ENCODE measurements around the gene CORT. TPM values are rescaled to one million over a fixed set of nuclear protein-coding genes. Genes with fewer than 3 reads are reported as not detected.

CORT gene
- total RNA-seq, 1 donor: 0.36 TPM

DNA sequence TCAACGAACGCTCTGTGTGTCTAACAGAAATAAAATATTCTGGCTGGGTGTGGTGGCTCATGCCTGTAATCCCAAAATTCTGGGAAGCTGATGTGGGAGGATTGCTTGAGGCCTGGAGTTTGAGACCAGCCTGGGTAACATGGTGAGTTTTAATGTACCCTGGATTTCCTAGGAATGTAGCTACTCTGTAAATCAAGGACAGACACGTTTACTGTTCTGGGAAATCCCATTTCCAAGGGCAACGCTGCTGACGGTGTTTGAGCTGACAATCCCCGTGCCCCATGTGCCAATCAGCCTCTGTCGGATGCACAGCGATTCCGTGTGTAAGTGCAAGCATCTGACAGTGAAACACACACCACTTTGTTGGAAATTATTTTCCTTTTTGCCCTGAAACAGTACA lies 8.0 kb downstream of the CORT start:
- Histone ChIP-seq H3K9me3 (ENCODE audit: low read depth, low read length) (no peaks in the 10 kb centered on the region), H3K4me1 (ENCODE audit: insufficient read depth, low read length) (peaks cover 6% of the 10 kb centered on the region), H3K79me2 (ENCODE audit: insufficient read depth, low read length) (no peaks in the 10 kb centered on the region), H2AFZ (ENCODE audit: low read length) (no peak overlapping the region), H3K27me3 (ENCODE audit: insufficient read depth, low read length) (no peaks in the 10 kb centered on the region), H3K27ac (ENCODE audit: low read depth, low read length) (no peak overlapping the region), H4K20me1 (ENCODE audit: insufficient read depth, low read length) (no peaks in the 10 kb centered on the region), H3K4me3 (ENCODE audit: insufficient read depth, low read length) (no peak overlapping the region), H3K4me2 (ENCODE audit: insufficient read depth, low read length) (no peak overlapping the region), H3K36me3 (ENCODE audit: insufficient read depth, low read length) (peaks cover 15% of the 10 kb centered on the region)
- TF ChIP-seq, protein P1, sequence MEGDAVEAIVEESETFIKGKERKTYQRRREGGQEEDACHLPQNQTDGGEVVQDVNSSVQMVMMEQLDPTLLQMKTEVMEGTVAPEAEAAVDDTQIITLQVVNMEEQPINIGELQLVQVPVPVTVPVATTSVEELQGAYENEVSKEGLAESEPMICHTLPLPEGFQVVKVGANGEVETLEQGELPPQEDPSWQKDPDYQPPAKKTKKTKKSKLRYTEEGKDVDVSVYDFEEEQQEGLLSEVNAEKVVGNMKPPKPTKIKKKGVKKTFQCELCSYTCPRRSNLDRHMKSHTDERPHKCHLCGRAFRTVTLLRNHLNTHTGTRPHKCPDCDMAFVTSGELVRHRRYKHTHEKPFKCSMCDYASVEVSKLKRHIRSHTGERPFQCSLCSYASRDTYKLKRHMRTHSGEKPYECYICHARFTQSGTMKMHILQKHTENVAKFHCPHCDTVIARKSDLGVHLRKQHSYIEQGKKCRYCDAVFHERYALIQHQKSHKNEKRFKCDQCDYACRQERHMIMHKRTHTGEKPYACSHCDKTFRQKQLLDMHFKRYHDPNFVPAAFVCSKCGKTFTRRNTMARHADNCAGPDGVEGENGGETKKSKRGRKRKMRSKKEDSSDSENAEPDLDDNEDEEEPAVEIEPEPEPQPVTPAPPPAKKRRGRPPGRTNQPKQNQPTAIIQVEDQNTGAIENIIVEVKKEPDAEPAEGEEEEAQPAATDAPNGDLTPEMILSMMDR (IDR thresholded peaks at IDR 0.05; ENCODE audit: extremely low read depth, low read depth, low read length): no peak
- DNase-seq (ENCODE audit: insufficient read length, low spot score, missing footprints): no peak

DNA sequence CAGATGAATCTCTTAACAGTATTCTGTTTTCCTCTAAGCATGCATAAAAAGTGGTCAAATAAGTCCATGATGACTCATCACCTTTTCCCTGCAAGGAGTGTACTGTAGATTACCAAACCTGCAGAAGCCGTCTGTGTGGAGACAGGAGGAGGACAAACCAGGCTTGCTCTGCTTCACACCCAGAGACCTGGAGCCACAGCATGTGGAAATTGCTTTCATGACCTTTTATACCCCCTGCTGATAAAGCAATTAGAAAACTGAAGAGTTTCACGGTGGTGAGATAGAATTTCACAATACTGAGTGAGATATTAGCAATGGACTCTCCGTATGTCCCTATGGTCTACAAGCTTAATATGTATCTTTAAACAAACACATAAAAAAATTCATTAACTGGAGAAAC lies 9.4 kb downstream of the CORT start:
- Histone ChIP-seq H2AFZ (ENCODE audit: low read length) (no peak overlapping the region), H3K4me3 (ENCODE audit: insufficient read depth, low read length) (no peak overlapping the region), H3K27me3 (ENCODE audit: insufficient read depth, low read length) (no peaks in the 10 kb centered on the region), H3K9me3 (ENCODE audit: low read depth, low read length) (no peaks in the 10 kb centered on the region), H3K27ac (ENCODE audit: low read depth, low read length) (no peak overlapping the region), H3K4me2 (ENCODE audit: insufficient read depth, low read length) (no peak overlapping the region), H3K4me1 (ENCODE audit: insufficient read depth, low read length) (peaks cover 6% of the 10 kb centered on the region), H3K79me2 (ENCODE audit: insufficient read depth, low read length) (no peaks in the 10 kb centered on the region), H3K36me3 (ENCODE audit: insufficient read depth, low read length) (peaks cover 21% of the 10 kb centered on the region), H4K20me1 (ENCODE audit: insufficient read depth, low read length) (no peaks in the 10 kb centered on the region)
- DNase-seq (ENCODE audit: insufficient read length, low spot score, missing footprints): peak; percentile 78
- TF ChIP-seq, protein P1 (IDR thresholded peaks at IDR 0.05; ENCODE audit: extremely low read depth, low read depth, low read length): no peak

DNA sequence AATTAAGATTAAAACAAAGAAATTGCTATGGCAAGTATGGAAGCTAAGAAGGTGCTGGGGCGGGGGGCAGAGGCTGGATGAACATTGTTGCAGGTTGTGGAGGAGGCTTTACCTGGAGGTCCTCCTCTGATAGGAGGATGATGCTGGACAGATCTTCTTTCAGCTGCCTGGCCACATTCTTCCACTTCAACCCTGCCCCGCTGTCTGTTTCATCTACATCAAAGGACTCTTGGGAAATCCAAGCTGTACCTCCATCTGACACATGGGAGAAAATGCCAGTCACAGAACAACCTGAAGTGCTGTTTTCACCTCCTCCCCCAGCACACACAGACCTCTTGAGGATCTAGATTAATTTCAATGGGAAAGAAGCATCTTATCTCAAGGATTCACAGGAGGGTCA lies 17.2 kb downstream of the CORT start:
- DNase-seq (ENCODE audit: insufficient read length, low spot score, missing footprints): no peak
- no peak overlapping the region for H3K27ac ChIP-seq (ENCODE audit: low read depth, low read length)
- no peaks in the 10 kb centered on the region for H3K4me1 ChIP-seq (ENCODE audit: insufficient read depth, low read length)
- peaks cover 49% of the 10 kb centered on the region for H3K36me3 ChIP-seq (ENCODE audit: insufficient read depth, low read length)
- H3K79me2 ChIP-seq (ENCODE audit: insufficient read depth, low read length): peaks cover 10% of the 10 kb centered on the region
- H3K9me3 ChIP-seq (ENCODE audit: low read depth, low read length): no peaks in the 10 kb centered on the region
- no peaks in the 10 kb centered on the region for H3K27me3 ChIP-seq (ENCODE audit: insufficient read depth, low read length)
- H3K4me2 ChIP-seq (ENCODE audit: insufficient read depth, low read length): no peak overlapping the region
- TF ChIP-seq, protein P1 (IDR thresholded peaks at IDR 0.05; ENCODE audit: extremely low read depth, low read depth, low read length): no peak
- H4K20me1 ChIP-seq (ENCODE audit: insufficient read depth, low read length): no peaks in the 10 kb centered on the region
- H3K4me3 ChIP-seq (ENCODE audit: insufficient read depth, low read length): no peak overlapping the region
- no peak overlapping the region for H2AFZ ChIP-seq (ENCODE audit: low read length)

DNA sequence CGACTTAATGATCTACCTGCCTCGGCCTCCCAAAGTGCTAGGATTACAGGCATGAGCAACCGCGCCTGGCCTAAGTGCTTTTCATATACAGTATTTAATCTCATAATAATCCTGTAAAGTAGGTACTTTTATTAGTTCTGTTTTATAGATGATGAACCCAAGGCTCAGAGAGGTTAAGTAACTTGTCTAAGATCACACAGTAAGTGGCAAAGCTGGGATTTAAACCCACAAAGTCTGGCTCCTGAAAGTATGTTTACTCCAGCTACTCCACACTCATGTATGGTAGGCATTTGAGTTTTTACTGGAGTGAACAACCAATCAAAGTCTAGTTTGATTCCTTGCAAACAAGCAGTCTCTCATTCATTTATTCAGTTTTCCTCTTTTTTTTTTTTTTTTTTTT lies 20.2 kb downstream of the CORT start:
- no peak for DNase-seq (ENCODE audit: insufficient read length, low spot score, missing footprints)
- peaks cover 16% of the 10 kb centered on the region for H3K79me2 ChIP-seq (ENCODE audit: insufficient read depth, low read length)
- H4K20me1 ChIP-seq (ENCODE audit: insufficient read depth, low read length): no peaks in the 10 kb centered on the region
- TF ChIP-seq, protein P1 (IDR thresholded peaks at IDR 0.05; ENCODE audit: extremely low read depth, low read depth, low read length): no peak
- H3K9me3 ChIP-seq (ENCODE audit: low read depth, low read length): no peaks in the 10 kb centered on the region
- H3K36me3 ChIP-seq (ENCODE audit: insufficient read depth, low read length): peaks cover 29% of the 10 kb centered on the region
- H3K4me2 ChIP-seq (ENCODE audit: insufficient read depth, low read length): no peak overlapping the region
- no peaks in the 10 kb centered on the region for H3K4me1 ChIP-seq (ENCODE audit: insufficient read depth, low read length)
- H3K27ac ChIP-seq (ENCODE audit: low read depth, low read length): no peak overlapping the region
- no peaks in the 10 kb centered on the region for H3K27me3 ChIP-seq (ENCODE audit: insufficient read depth, low read length)
- H2AFZ ChIP-seq (ENCODE audit: low read length): no peak overlapping the region
- no peak overlapping the region for H3K4me3 ChIP-seq (ENCODE audit: insufficient read depth, low read length)

Data from osteoblast (primary cell).